ENCODE data around the gene SMARCC2. TPM values are rescaled to one million over a fixed set of nuclear protein-coding genes. Genes with fewer than 3 reads are reported as not detected.

SMARCC2 gene
- total and polyA plus RNA-seq, 2 donors (not counting 1 experiment from before 2014, with no cell fraction given), result 60.2 to 70.8 TPM

DNA sequence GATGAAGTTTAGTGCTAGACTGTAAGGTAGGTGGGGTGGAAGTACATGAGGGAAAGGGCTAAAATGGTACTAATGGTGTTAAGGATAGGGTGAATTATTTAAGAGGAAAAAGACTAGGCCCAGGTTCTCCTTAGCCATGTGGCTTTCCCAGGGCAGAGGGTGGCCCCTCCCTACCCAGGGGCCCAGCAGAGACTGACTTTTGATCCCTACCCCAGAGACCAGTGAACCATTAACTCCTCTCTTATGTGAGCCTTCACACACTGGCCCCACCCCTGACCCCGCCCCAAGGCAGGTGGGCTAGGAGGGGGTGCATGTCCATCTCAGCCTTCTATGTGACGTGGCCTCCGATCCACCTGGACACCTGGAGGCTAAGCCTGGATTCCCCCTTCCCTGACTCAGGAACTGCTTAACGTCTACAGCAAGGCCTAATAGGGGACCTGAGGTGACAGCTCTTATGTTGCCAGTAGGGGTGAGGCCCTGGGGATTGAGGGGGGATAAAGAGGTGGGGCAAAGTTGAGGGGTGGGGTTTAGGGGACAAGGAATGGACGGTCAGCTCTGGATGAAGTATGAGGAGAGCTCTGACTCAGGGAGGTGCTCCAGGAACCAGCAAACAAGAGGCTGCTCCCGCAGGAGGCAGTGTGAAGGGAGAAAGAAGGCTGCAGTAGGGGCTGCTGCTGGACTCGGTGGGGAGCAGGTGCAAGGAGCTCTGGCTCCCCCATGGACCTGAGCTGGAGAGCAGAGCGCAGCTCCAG is 41.3 kb upstream of the SMARCC2 start:
- Histone ChIP-seq H3K4me2 (ENCODE audit: extremely low read depth, insufficient read depth, low read length) (no peak overlapping the region), H3K4me3 (replicated peaks in 1 of 4; ENCODE audit: control extremely low read depth in 1 of 4, insufficient read depth in 1 of 4, low read depth in 3 of 4, low read length in 4 of 4) (no peak overlapping the region), H3K27ac (ENCODE audit: insufficient read depth, low read length) (no peak overlapping the region), H4K20me1 (ENCODE audit: control insufficient read depth, extremely low read depth, insufficient read depth, low read length) (no peaks in the 10 kb centered on the region), H3K4me1 (ENCODE audit: control insufficient read depth, extremely low read depth, insufficient read depth, low read length) (no peaks in the 10 kb centered on the region), H3K9me3 (ENCODE audit: control insufficient read depth, insufficient read depth, low read depth, low read length) (no peaks in the 10 kb centered on the region), H3K9ac (ENCODE audit: insufficient read depth, low read length) (no peak overlapping the region), H3K27me3 (ENCODE audit: control insufficient read depth, insufficient read depth, low read length) (no peaks in the 10 kb centered on the region), H3K36me3 (ENCODE audit: control insufficient read depth, insufficient read depth, low read length) (peaks cover 3% of the 10 kb centered on the region), H2AFZ (ENCODE audit: low read length) (no peak overlapping the region), H3K79me2 (ENCODE audit: control insufficient read depth, insufficient read depth, low read length) (no peaks in the 10 kb centered on the region)
- DNase-seq (ENCODE audit: low read depth in 2 of 2), result no peak
- TF ChIP-seq, protein P1, sequence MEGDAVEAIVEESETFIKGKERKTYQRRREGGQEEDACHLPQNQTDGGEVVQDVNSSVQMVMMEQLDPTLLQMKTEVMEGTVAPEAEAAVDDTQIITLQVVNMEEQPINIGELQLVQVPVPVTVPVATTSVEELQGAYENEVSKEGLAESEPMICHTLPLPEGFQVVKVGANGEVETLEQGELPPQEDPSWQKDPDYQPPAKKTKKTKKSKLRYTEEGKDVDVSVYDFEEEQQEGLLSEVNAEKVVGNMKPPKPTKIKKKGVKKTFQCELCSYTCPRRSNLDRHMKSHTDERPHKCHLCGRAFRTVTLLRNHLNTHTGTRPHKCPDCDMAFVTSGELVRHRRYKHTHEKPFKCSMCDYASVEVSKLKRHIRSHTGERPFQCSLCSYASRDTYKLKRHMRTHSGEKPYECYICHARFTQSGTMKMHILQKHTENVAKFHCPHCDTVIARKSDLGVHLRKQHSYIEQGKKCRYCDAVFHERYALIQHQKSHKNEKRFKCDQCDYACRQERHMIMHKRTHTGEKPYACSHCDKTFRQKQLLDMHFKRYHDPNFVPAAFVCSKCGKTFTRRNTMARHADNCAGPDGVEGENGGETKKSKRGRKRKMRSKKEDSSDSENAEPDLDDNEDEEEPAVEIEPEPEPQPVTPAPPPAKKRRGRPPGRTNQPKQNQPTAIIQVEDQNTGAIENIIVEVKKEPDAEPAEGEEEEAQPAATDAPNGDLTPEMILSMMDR (conservative IDR thresholded peaks at IDR 0.05 in 1 of 2, IDR thresholded peaks at IDR 0.05 in 1 of 2; ENCODE audit: low read depth in 1 of 2, low read length in 2 of 2), result no peak
- TF ChIP-seq EZH2 (IDR thresholded peaks at IDR 0.05; ENCODE audit: low read length, missing control alignments), result no peak

DNA sequence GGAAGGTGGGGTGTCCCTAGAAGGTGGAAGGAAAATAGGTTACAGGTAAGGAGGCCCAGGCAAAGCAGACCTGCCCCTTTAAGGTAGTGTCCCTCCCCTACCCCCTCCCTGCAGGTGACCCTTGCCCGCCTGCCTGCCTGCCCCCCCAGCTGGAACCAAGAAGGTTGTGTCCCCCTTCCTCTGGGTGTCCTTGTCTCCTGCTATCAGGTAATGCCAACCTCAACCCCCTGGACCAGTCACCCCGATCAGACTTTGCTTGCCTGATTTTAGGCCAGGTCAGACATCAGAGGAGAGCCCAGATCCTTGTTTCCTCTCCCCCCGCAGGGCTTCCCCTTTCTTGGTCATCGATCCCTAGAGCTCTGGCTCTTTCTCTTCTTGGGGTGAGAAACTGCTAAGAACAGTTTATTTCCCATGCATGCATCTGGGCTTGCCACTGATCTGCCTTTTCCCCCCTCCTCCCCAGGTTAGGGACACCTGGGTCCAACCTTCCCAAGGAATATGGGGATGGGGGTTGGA is 40.7 kb upstream of the SMARCC2 start, which contains the start of gene SLC39A5:
Gene SLC39A5, plus strand, starts transcription at position 136 of the 516 bp plus-strand sequence. CDS start 1,224 bp downstream, outside the sequence.
- H3K27me3 ChIP-seq (ENCODE audit: control insufficient read depth, insufficient read depth, low read length), result no peaks in the 10 kb centered on the region

DNA sequence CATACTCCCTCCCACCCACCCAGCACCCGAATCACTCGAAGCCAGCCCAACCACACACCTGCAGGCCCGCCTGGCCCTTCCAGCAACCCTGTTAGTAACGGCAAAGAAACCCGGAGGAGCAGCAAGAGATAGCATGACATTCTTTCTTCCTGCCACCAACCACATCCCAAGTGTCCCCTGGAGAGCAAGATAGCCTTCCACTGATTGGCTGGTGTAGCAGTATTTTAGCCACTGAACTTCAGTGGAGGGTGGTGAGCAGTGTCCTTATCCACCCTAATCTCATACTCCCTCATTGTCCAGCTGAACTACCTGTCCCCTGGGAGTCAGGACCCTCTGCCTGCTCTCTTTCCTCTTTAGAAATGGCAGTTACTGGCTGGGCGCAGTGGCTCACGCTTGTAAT is 39.8 kb upstream of the SMARCC2 start:
- Histone ChIP-seq H3K27ac (ENCODE audit: insufficient read depth, low read length) (no peak overlapping the region), H3K4me1 (ENCODE audit: control insufficient read depth, extremely low read depth, insufficient read depth, low read length) (peaks cover 3% of the 10 kb centered on the region), H2AFZ (ENCODE audit: low read length) (no peak overlapping the region), H4K20me1 (ENCODE audit: control insufficient read depth, extremely low read depth, insufficient read depth, low read length) (no peaks in the 10 kb centered on the region), H3K4me3 (replicated peaks in 1 of 4; ENCODE audit: control extremely low read depth in 1 of 4, insufficient read depth in 1 of 4, low read depth in 3 of 4, low read length in 4 of 4) (no peak overlapping the region), H3K4me2 (ENCODE audit: extremely low read depth, insufficient read depth, low read length) (no peak overlapping the region), H3K36me3 (ENCODE audit: control insufficient read depth, insufficient read depth, low read length) (peaks cover 3% of the 10 kb centered on the region), H3K9ac (ENCODE audit: insufficient read depth, low read length) (no peak overlapping the region), H3K27me3 (ENCODE audit: control insufficient read depth, insufficient read depth, low read length) (no peaks in the 10 kb centered on the region), H3K9me3 (ENCODE audit: control insufficient read depth, insufficient read depth, low read depth, low read length) (no peaks in the 10 kb centered on the region), H3K79me2 (ENCODE audit: control insufficient read depth, insufficient read depth, low read length) (no peaks in the 10 kb centered on the region)
- TF ChIP-seq EZH2 (IDR thresholded peaks at IDR 0.05; ENCODE audit: low read length, missing control alignments), result no peak
- TF ChIP-seq, protein P1 (conservative IDR thresholded peaks at IDR 0.05 in 1 of 2, IDR thresholded peaks at IDR 0.05 in 1 of 2; ENCODE audit: low read depth in 1 of 2, low read length in 2 of 2), result no peak
- DNase-seq (ENCODE audit: low read depth in 2 of 2), result no peak

More for the DNA sequence above, 40.7 kb upstream of the SMARCC2 start, which contains the start of gene SLC39A5:
- Histone ChIP-seq H3K9ac (ENCODE audit: insufficient read depth, low read length) (no peak within 1 kb of the TSS), H3K79me2 (ENCODE audit: control insufficient read depth, insufficient read depth, low read length) (no peaks in the 10 kb centered on the region), H3K36me3 (ENCODE audit: control insufficient read depth, insufficient read depth, low read length) (peaks cover 3% of the 10 kb centered on the region), H3K4me2 (ENCODE audit: extremely low read depth, insufficient read depth, low read length) (no peak within 1 kb of the TSS), H3K9me3 (ENCODE audit: control insufficient read depth, insufficient read depth, low read depth, low read length) (no peaks in the 10 kb centered on the region), H3K4me3 (replicated peaks in 1 of 4; ENCODE audit: control extremely low read depth in 1 of 4, insufficient read depth in 1 of 4, low read depth in 3 of 4, low read length in 4 of 4) (no peak within 1 kb of the TSS), H4K20me1 (ENCODE audit: control insufficient read depth, extremely low read depth, insufficient read depth, low read length) (no peaks in the 10 kb centered on the region), H2AFZ (ENCODE audit: low read length) (no peak within 1 kb of the TSS), H3K27ac (ENCODE audit: insufficient read depth, low read length) (no peak within 1 kb of the TSS), H3K4me1 (ENCODE audit: control insufficient read depth, extremely low read depth, insufficient read depth, low read length) (peaks cover 3% of the 10 kb centered on the region)
- DNase-seq (ENCODE audit: low read depth in 2 of 2), result no peak
- TF ChIP-seq, protein P1 (conservative IDR thresholded peaks at IDR 0.05 in 1 of 2, IDR thresholded peaks at IDR 0.05 in 1 of 2; ENCODE audit: low read depth in 1 of 2, low read length in 2 of 2), result no peak
- no peak for TF ChIP-seq EZH2 (IDR thresholded peaks at IDR 0.05; ENCODE audit: low read length, missing control alignments)

Measured in fibroblast of lung (primary cell).